HG03175 (cell line): ENCODE data around the gene SLC25A28.
"Not testable (repeated sequence)": the region's sequence is repeated elsewhere in the genome, so short reads cannot be mapped to it uniquely, and the experiment has no call there.

Experiments used
- ATAC-seq: cut with Tn5 transposase; IDR thresholded peaks from one replicate; pipeline ENCODE4 v1.9.1; 2021; ENCODE audit warnings: mild to moderate bottlenecking, moderate library complexity; ENCODE audit not compliant: unreplicated experiment

SLC25A28 gene

GRCh38 chr10:99629625-99629978 is 9.4 kb upstream of the SLC25A28 start:
- no peak for ATAC-seq

- ATAC-seq: no peak
These were observed 8.8 kb upstream of the SLC25A28 start for GRCh38 chr10:99628923-99629624.

GRCh38 chr10:99625124-99625523 is 4.9 kb upstream of the SLC25A28 start:
- not testable (repeated sequence) for ATAC-seq

- no peak for ATAC-seq
These were observed 3.7 kb upstream of the SLC25A28 start for GRCh38 chr10:99623919-99624318.

- no peak for ATAC-seq
These were observed 1.4 kb upstream of the SLC25A28 start for GRCh38 chr10:99621454-99622251.

GRCh38 chr10:99620711-99621453 is 643 bp upstream of the SLC25A28 start:
- ATAC-seq: peak; percentile 86

GRCh38 chr10:99619090-99619800 is 994 bp downstream of the SLC25A28 start:
- ATAC-seq: no peak

GRCh38 chr10:99617696-99618095 is 2.5 kb downstream of the SLC25A28 start:
- no peak for ATAC-seq

DNA sequence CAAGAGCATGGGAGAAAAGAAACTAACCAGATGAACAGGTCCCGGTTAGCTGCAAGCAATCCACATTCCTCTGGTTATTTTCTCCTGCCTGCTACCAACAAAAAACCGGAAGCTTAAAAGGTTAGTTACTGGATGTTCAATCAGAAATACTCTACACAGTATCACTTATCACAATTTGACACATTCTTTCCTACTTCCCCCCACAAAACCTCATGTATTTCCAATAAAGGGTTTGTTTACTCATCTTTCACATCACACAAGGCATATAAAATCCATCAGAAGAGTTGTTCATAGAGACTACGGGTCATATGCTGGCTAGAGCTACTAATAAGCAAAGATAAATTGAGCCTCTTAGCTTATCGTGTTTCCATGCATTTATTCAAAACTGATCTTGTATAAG is 4.8 kb downstream of the SLC25A28 start:
- ATAC-seq: no peak

DNA sequence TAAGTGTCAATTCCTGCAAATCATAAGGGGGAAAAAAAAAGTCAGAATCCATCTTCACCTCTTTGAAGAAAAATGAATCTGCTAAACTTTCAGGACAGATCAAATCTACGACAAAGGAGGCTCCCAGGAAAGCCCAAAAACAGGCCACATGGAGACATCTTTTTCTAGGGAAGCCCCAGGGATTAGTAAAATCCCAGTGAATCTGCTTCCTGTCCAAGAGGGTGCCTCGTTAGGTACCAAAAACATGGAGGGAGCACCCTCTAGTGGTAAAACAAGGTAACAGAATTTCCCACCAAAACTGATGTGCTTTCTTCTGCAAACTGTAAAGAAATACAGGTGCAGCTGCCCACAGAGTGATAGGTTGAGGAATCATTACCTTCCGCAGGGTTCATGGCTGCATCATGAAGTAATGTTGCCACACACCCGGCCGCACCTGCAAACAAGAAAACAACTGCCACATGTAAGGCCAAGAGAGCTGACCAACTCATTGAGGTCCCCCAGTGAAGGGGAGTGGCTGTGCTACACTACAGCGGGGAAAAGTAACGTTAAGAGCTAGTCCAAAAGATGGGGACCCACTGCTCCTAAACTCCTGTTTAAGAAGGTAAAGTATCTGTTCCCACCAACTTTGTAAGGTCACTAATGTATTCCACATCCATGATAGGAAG is 7.9 kb downstream of the SLC25A28 start:
- peak; percentile 56 for ATAC-seq

- ATAC-seq: no peak
These were observed 8.9 kb downstream of the SLC25A28 start for GRCh38 chr10:99611326-99611725.

- ATAC-seq: no peak
These were observed 10.0 kb downstream of the SLC25A28 start for GRCh38 chr10:99610221-99610620.

DNA sequence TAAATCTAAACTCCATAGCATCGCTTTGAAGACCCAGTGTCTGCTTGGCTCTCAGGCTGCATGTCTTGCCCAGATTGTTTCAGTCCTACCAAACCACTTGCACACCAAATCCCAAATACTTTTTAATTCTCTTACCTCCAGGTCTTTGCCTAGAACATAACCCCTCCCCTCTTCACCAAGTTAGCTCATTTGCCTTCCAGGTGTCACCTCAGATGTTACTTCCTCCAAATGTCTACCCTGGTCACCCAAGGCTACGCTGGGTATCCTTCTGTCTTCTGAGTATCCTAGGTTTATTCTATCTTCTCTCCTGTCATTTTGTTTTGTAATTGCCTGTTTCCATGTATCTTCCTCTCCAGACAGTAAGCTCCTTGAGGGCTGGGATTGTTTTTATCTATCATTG is 11.1 kb downstream of the SLC25A28 start:
- ATAC-seq: no peak

GRCh38 chr10:99605351-99605750 is 14.9 kb downstream of the SLC25A28 start:
- no peak for ATAC-seq

- ATAC-seq: no peak
These were observed 15.4 kb downstream of the SLC25A28 start for GRCh38 chr10:99604862-99605261.

- no peak for ATAC-seq
These were observed 21.3 kb downstream of the SLC25A28 start for GRCh38 chr10:99598781-99599509.

DNA sequence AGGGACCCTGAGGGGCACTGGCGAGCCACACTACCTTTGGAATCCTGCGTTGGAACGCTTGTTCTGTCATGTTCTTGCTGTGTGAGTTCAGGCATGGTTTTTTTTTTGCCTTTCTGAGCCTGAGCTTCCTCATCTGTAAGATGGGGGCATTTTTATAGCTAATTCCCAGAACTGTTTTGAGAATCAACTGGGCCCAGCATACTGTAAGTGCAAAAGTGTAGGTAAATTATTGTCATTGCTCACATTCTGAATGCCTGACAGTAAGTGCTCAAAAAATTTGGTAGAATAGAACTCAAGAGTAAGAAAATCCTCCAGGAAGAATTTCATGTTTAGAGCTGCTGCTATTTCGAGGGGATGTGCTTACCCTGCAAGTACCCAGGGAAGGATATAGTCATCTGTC is 22.2 kb downstream of the SLC25A28 start:
- ATAC-seq: no peak

- ATAC-seq: not testable (repeated sequence)
These were observed 23.5 kb downstream of the SLC25A28 start for GRCh38 chr10:99596708-99597107.

GRCh38 chr10:99595770-99596465 is 24.3 kb downstream of the SLC25A28 start:
- ATAC-seq: no peak
